Smooth muscle cell of the coronary artery (primary cell): ENCODE data around the gene CCL25. TPM values are rescaled to one million over a fixed set of nuclear protein-coding genes. Genes with fewer than 3 reads are reported as not detected.

Experiments
- total RNA-seq: library from RNA; depleted of rRNA; stranded (reverse); fragments of >200 nt; gene quantifications from 2 replicates; pipeline ENCODE4 v1.2.3, GENCODE V29; 2014; ENCODE audit warnings: low replicate concordance

CCL25 gene
- not detected in 2 replicates for total RNA-seq

DNA sequence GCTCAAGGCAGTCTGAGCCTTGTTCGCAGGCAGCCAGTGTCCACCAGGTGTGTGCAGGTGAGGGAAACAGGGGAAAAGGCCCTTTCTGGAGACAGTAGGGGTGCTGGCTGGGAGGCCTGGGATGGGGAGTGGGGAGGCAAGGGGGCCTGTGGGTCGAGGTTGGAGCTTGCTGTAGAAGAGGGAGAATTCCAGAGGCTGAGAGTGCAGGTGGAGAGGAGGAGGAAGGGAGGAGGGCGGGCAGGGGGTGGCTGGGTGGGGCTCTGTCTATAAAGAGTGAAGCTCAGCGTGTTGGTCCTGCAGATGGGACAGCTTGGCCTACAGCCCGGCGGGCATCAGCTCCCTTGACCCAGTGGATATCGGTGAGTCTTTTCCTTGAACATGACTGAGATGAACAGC lies at the start of gene CCL25:
TSS of gene CCL25 (plus strand) at position 297 of the 396 bp plus-strand sequence. CDS start 290 bp downstream, outside the sequence.

GRCh38 chr19:8005534-8006256 lies 46.9 kb upstream of the CCL25 start, which contains the start of gene ELAVL1:
Gene ELAVL1, minus strand, starts transcription at chr19:8005641. Its CDS starts 13,826 bp downstream, at chr19:7991815.

Other genes starting within 250 kb of the CCL25 start
- gene EVI5L, start 222.5 kb upstream of the CCL25 start, total RNA-seq = 13.1 and 16.2 TPM in 2 replicates
- not detected in 2 replicates for gene PRR36, start 178.4 kb upstream of the CCL25 start, total RNA-seq
- 4.3 and 5.6 TPM in 2 replicates for gene LRRC8E, start 164.2 kb upstream of the CCL25 start, total RNA-seq
- 8.1 and 9.4 TPM in 2 replicates for gene MAP2K7, start 148.9 kb upstream of the CCL25 start, total RNA-seq
- gene TGFBR3L, start 137.9 kb upstream of the CCL25 start, total RNA-seq = 1.3 TPM in 1 of 2 replicates, not detected in the other
- 7.3 and 13.7 TPM in 2 replicates for gene SNAPC2, start 132.4 kb upstream of the CCL25 start, total RNA-seq
- gene CTXN1, start 126.6 kb upstream of the CCL25 start, total RNA-seq = 0.12 and 2.8 TPM in 2 replicates
- gene TIMM44, start 109.1 kb upstream of the CCL25 start, total RNA-seq = 56.6 and 66.4 TPM in 2 replicates
- 17.4 and 37.5 TPM in 2 replicates for gene ELAVL1, start 47.1 kb upstream of the CCL25 start, total RNA-seq
- gene FBN3, start 96.8 kb downstream of the CCL25 start, total RNA-seq = not detected in 2 replicates
- gene CERS4, start 156.6 kb downstream of the CCL25 start, total RNA-seq = 2.3 and 31.4 TPM in 2 replicates